ENCODE measurements around the gene MITF.
A peak's percentile ranks its signal among the peaks of the same experiment; 100 is the strongest.

The MITF gene

GRCh38 chr3:69985266-69985665 is 246.0 kb downstream of the MITF start:
- DNase-seq = no peak

GRCh38 chr3:69986419-69986818 is 247.2 kb downstream of the MITF start:
- DNase-seq = no peak

GRCh38 chr3:69987833-69988232 is 248.6 kb downstream of the MITF start:
- DNase-seq = no peak

GRCh38 chr3:69993757-69994156 is 254.5 kb downstream of the MITF start:
- no peak for DNase-seq

GRCh38 chr3:69994919-69995318 is 255.7 kb downstream of the MITF start:
- no peak for DNase-seq

- DNase-seq = no peak
These were observed 258.5 kb downstream of the MITF start for GRCh38 chr3:69997631-69998307.

GRCh38 chr3:69998759-69999139 is 259.5 kb downstream of the MITF start:
- DNase-seq = no peak

- peak; percentile 59 for DNase-seq
These were observed 260.1 kb downstream of the MITF start, which contains the start of gene SAMMSON for GRCh38 chr3:69999140-70000027. Gene SAMMSON, plus strand, starts transcription at chr3:69999733.

- no peak for DNase-seq
These were observed 260.8 kb downstream of the MITF start for GRCh38 chr3:70000028-70000410.

- DNase-seq = no peak
These were observed 261.4 kb downstream of the MITF start for GRCh38 chr3:70000563-70001081.

GRCh38 chr3:70003119-70003518 is 263.9 kb downstream of the MITF start:
- DNase-seq = no peak

GRCh38 chr3:70006089-70006488 is 266.8 kb downstream of the MITF start:
- no peak for DNase-seq

GRCh38 chr3:70010346-70010745 is 271.1 kb downstream of the MITF start:
- DNase-seq = no peak

GRCh38 chr3:70011582-70011981 is 272.3 kb downstream of the MITF start:
- no peak for DNase-seq

Measured in NCI-H2081 treated with DMSO at 0.1 percent for 48 hours (cell line).